HCT116 (cell line): Measurements from ENCODE around the gene SFRP4.

Experiments
- CTCF ChIP-seq, 3 experiments: fragments of 200-600 bp in 1 of 3; sonication (generic) in 1 of 3; IDR thresholded peaks in 2 of 3; conservative IDR thresholded peaks in 1 of 3; 2 replicates each; pipeline ENCODE4 v1.5.1; 2012 to 2017; ENCODE audit warnings: low read depth in 2 of 3, low read length in 2 of 3, antibody characterized with exemption in 1 of 3, borderline replicate concordance in 1 of 3, control low read depth in 1 of 3, mild to moderate bottlenecking in 1 of 3, mixed read lengths in 1 of 3, mixed run types in 1 of 3, moderate library complexity in 1 of 3; ENCODE audit not compliant: insufficient read depth in 1 of 3
- EZH2 ChIP-seq: fragments of 200-600 bp; sonication (generic); IDR thresholded peaks from 2 replicates; pipeline ENCODE4 v1.6.1; 2017; ENCODE audit warnings: antibody characterized with exemption, mixed run types
- POLR2A ChIP-seq: IDR thresholded peaks from 2 replicates; pipeline ENCODE4 v1.7.0; 2011; ENCODE audit warnings: borderline replicate concordance; ENCODE audit not compliant: insufficient read depth, insufficient read length; ENCODE audit errors: extremely low read depth
- POLR2AphosphoS5 ChIP-seq: IDR thresholded peaks from 2 replicates; pipeline ENCODE4 v1.6.1; 2011; ENCODE audit warnings: mild to moderate bottlenecking, low read depth, low read length, moderate library complexity
- REST ChIP-seq: IDR thresholded peaks from 2 replicates; pipeline ENCODE4 v1.6.1; 2012; ENCODE audit warnings: low read depth
- ZFX ChIP-seq: fragments of 450-650 bp; IDR thresholded peaks from 2 replicates; pipeline ENCODE4 v1.6.1; 2017

- TF ChIP-seq CTCF (IDR thresholded peaks at IDR 0.05 in 2 of 3, conservative IDR thresholded peaks at IDR 0.05 in 1 of 3; ENCODE audit: borderline replicate concordance in 1 of 3, insufficient read depth in 1 of 3, low read depth in 2 of 3, low read length in 2 of 3) (no peak), POLR2AphosphoS5 (no peak), ZFX (no peak), POLR2A (no peak), REST (no peak), EZH2 (no peak)
Measured at GRCh38 chr7:37957221-37957970, 40.8 kb upstream of the SFRP4 start.
